HepG2 (cell line): ENCODE data around the gene SCAF8. TPM values are rescaled to one million over a fixed set of nuclear protein-coding genes. Genes with fewer than 3 reads are reported as not detected.

ENCODE experiments used
- GABPA ChIP-seq, 2 experiments: IDR thresholded peaks; 2 replicates each; pipeline ENCODE4 v1.6.1; 2011 to 2016; ENCODE audit warnings: low read depth in 2 of 2, low read length in 1 of 2, missing biosample characterization in 1 of 2, missing genetic modification characterization in 1 of 2
- STAT5B ChIP-seq: sonication (generic); formaldehyde crosslinking; IDR thresholded peaks from 2 replicates; pipeline ENCODE4 v1.4.0; 2020; ENCODE audit warnings: missing genetic modification reagents
- SUZ12 ChIP-seq: fragments of 150-350 bp; IDR thresholded peaks from 2 replicates; pipeline ENCODE4 v1.6.1; 2014; ENCODE audit warnings: low read depth, low read length
- ZBTB20 ChIP-seq: sonication (generic); formaldehyde crosslinking; IDR thresholded peaks from 2 replicates; pipeline ENCODE4 v1.8.1; 2023; ENCODE audit warnings: missing genetic modification reagents, low read depth, mild to moderate bottlenecking, borderline replicate concordance
- ZNF138 ChIP-seq: sonication (generic); formaldehyde crosslinking; IDR thresholded peaks from 2 replicates; pipeline ENCODE4 v1.5.0; 2020; ENCODE audit warnings: mild to moderate bottlenecking, low read depth, missing genetic modification reagents
- ZNF496 ChIP-seq: sonication (generic); formaldehyde crosslinking; IDR thresholded peaks from 2 replicates; pipeline ENCODE4 v1.8.1; 2023; ENCODE audit warnings: mild to moderate bottlenecking, moderate library complexity, missing genetic modification reagents; ENCODE audit not compliant: insufficient replicate concordance
- ZNF567 ChIP-seq: sonication (generic); formaldehyde crosslinking; IDR thresholded peaks from 2 replicates; pipeline ENCODE4 v1.8.1; 2023; ENCODE audit warnings: mild to moderate bottlenecking, missing genetic modification reagents, borderline replicate concordance
- ZNF598 ChIP-seq: sonication (generic); formaldehyde crosslinking; IDR thresholded peaks from 2 replicates; pipeline ENCODE4 v1.5.1; 2020; ENCODE audit warnings: mild to moderate bottlenecking, missing genetic modification reagents, borderline replicate concordance
- ZNF749 ChIP-seq: sonication (generic); formaldehyde crosslinking; IDR thresholded peaks from 2 replicates; pipeline ENCODE4 v1.8.0; 2022; ENCODE audit warnings: mild to moderate bottlenecking, missing genetic modification reagents, moderate library complexity, borderline replicate concordance
- ZSCAN29 ChIP-seq: sonication (generic); formaldehyde crosslinking; conservative IDR thresholded peaks from 2 replicates; pipeline ENCODE4 v1.4.0; 2020; ENCODE audit warnings: mild to moderate bottlenecking, missing genetic modification reagents
- polyA plus RNA-seq, 8 experiments: library from polyadenylated mRNA; depleted of rRNA in 3 of 8; stranded (reverse) in 7 of 8; unstranded in 1 of 8; fragments of >200 nt; fragmentation: Illumina TruSeq in 4 of 8; extraction: Trizol in 4 of 8; gene quantifications; 2 replicates each; pipeline versions ENCODE4 v1.2.1 to v1.2.3, GENCODE V29; 2011 to 2016; ENCODE audit warnings: low read depth in 4 of 8, missing spikeins in 1 of 8, mixed read lengths in 1 of 8; ENCODE audit not compliant: insufficient read depth in 1 of 8
- total RNA-seq, 5 experiments: library from RNA; depleted of rRNA; stranded (reverse); fragments of >200 nt; fragmentation: Illumina TruSeq; extraction: Trizol; gene quantifications; 2 replicates each; pipeline ENCODE4 v1.2.3, GENCODE V29; 2016; ENCODE audit warnings: low read depth in 1 of 5
- TF ChIP-seq, protein P1 (sequence below): sonication (generic); formaldehyde crosslinking; IDR thresholded peaks from 2 replicates; pipeline ENCODE4 v1.5.0; 2020; ENCODE audit warnings: mild to moderate bottlenecking, missing genetic modification reagents, moderate library complexity
- TF ChIP-seq, protein P2 (sequence below): IDR thresholded peaks from 2 replicates; pipeline ENCODE4 v1.4.0; 2020; ENCODE audit warnings: mild to moderate bottlenecking, missing genetic modification reagents
- TF ChIP-seq, protein P3 (sequence below): sonication (generic); formaldehyde crosslinking; IDR thresholded peaks from 2 replicates; pipeline ENCODE4 v1.9.0; 2021; ENCODE audit warnings: missing genetic modification reagents, mild to moderate bottlenecking, borderline replicate concordance
- TF ChIP-seq, protein P4 (sequence below): IDR thresholded peaks from 2 replicates; pipeline ENCODE4 v1.6.1; 2018; ENCODE audit warnings: missing genetic modification reagents, mild to moderate bottlenecking, missing compliant biosample characterization
- TF ChIP-seq, protein P5 (sequence below): IDR thresholded peaks from 2 replicates; pipeline ENCODE4 v1.6.1; 2016; ENCODE audit warnings: missing compliant biosample characterization, missing genetic modification reagents, borderline replicate concordance

The SCAF8 gene
- total and polyA plus RNA-seq, 2 of the 13 experiments (the other 11 are each of a cell fraction or from before 2014, with no cell fraction given) = 15.3 to 40.8 TPM

DNA sequence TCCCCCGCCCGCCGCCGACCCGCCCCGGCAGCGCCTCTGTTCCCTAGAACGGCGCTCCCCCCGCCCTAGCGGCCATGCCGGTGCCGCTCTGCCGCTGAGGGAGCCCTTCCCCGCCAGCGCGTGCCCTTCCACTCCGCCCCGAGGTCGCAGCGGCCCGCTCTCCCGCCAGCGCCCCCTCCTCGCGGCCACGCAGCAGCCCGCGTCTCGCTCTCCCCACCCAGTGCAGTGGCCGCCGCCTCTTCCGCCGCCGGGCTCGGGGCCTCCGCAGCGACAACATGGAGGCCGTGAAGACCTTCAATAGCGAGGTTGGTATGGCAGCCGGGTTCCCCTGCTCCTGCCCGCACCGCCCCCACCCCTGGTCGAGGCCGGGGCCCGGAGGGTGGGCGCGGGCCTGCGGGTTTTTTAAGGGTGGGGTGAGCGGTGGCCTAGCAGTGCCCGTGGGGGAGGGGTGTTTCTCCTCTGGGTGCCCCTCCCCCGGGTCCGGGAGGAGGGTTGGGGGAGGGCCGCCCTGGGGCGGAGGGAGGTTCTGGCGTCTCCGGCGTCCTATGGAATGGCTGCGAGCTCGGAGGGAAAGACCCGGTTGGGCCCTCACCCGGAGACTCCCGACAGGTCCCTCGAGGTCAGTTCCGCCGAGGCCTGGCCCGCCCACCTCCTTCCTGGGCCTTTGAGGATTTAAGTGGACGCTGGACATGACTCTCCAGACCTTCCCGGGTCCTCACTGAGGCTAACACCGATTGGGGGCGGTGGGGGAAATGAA, 588 bp downstream of the SCAF8 start (continued):
- peak; percentile 49 for TF ChIP-seq ZNF138 (CRISPR knock-in tag)
- TF ChIP-seq, protein P1, sequence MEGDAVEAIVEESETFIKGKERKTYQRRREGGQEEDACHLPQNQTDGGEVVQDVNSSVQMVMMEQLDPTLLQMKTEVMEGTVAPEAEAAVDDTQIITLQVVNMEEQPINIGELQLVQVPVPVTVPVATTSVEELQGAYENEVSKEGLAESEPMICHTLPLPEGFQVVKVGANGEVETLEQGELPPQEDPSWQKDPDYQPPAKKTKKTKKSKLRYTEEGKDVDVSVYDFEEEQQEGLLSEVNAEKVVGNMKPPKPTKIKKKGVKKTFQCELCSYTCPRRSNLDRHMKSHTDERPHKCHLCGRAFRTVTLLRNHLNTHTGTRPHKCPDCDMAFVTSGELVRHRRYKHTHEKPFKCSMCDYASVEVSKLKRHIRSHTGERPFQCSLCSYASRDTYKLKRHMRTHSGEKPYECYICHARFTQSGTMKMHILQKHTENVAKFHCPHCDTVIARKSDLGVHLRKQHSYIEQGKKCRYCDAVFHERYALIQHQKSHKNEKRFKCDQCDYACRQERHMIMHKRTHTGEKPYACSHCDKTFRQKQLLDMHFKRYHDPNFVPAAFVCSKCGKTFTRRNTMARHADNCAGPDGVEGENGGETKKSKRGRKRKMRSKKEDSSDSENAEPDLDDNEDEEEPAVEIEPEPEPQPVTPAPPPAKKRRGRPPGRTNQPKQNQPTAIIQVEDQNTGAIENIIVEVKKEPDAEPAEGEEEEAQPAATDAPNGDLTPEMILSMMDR = no peak; the same call in 1 of the 2 replicates
- TF ChIP-seq, protein P2, sequence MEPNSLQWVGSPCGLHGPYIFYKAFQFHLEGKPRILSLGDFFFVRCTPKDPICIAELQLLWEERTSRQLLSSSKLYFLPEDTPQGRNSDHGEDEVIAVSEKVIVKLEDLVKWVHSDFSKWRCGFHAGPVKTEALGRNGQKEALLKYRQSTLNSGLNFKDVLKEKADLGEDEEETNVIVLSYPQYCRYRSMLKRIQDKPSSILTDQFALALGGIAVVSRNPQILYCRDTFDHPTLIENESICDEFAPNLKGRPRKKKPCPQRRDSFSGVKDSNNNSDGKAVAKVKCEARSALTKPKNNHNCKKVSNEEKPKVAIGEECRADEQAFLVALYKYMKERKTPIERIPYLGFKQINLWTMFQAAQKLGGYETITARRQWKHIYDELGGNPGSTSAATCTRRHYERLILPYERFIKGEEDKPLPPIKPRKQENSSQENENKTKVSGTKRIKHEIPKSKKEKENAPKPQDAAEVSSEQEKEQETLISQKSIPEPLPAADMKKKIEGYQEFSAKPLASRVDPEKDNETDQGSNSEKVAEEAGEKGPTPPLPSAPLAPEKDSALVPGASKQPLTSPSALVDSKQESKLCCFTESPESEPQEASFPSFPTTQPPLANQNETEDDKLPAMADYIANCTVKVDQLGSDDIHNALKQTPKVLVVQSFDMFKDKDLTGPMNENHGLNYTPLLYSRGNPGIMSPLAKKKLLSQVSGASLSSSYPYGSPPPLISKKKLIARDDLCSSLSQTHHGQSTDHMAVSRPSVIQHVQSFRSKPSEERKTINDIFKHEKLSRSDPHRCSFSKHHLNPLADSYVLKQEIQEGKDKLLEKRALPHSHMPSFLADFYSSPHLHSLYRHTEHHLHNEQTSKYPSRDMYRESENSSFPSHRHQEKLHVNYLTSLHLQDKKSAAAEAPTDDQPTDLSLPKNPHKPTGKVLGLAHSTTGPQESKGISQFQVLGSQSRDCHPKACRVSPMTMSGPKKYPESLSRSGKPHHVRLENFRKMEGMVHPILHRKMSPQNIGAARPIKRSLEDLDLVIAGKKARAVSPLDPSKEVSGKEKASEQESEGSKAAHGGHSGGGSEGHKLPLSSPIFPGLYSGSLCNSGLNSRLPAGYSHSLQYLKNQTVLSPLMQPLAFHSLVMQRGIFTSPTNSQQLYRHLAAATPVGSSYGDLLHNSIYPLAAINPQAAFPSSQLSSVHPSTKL (CRISPR knock-in tag) = 0 out of 2 replicates have a peak, but pooled peaks have one; percentile 13
- TF ChIP-seq SUZ12 = no peak
- TF ChIP-seq ZNF598 (CRISPR knock-in tag) = no peak; the same call in 1 of the 2 replicates
- no peak for TF ChIP-seq STAT5B (CRISPR knock-in tag)
- TF ChIP-seq, protein P3, sequence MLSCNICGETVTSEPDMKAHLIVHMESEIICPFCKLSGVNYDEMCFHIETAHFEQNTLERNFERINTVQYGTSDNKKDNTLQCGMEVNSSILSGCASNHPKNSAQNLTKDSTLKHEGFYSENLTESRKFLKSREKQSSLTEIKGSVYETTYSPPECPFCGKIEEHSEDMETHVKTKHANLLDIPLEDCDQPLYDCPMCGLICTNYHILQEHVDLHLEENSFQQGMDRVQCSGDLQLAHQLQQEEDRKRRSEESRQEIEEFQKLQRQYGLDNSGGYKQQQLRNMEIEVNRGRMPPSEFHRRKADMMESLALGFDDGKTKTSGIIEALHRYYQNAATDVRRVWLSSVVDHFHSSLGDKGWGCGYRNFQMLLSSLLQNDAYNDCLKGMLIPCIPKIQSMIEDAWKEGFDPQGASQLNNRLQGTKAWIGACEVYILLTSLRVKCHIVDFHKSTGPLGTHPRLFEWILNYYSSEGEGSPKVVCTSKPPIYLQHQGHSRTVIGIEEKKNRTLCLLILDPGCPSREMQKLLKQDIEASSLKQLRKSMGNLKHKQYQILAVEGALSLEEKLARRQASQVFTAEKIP = no peak
- peak; percentile 87 for TF ChIP-seq GABPA (IDR thresholded peaks at IDR 0.05; ENCODE audit: low read depth, low read length)
- peak; percentile 94 for TF ChIP-seq GABPA (CRISPR knock-in tag; IDR thresholded peaks at IDR 0.05; ENCODE audit: low read depth)
- TF ChIP-seq, protein P4, sequence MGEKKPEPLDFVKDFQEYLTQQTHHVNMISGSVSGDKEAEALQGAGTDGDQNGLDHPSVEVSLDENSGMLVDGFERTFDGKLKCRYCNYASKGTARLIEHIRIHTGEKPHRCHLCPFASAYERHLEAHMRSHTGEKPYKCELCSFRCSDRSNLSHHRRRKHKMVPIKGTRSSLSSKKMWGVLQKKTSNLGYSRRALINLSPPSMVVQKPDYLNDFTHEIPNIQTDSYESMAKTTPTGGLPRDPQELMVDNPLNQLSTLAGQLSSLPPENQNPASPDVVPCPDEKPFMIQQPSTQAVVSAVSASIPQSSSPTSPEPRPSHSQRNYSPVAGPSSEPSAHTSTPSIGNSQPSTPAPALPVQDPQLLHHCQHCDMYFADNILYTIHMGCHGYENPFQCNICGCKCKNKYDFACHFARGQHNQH (CRISPR knock-in tag) = no peak; the same call in 1 of the 2 replicates
- TF ChIP-seq, protein P5, sequence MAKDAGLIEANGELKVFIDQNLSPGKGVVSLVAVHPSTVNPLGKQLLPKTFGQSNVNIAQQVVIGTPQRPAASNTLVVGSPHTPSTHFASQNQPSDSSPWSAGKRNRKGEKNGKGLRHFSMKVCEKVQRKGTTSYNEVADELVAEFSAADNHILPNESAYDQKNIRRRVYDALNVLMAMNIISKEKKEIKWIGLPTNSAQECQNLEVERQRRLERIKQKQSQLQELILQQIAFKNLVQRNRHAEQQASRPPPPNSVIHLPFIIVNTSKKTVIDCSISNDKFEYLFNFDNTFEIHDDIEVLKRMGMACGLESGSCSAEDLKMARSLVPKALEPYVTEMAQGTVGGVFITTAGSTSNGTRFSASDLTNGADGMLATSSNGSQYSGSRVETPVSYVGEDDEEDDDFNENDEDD (CRISPR knock-in tag) = peak; percentile 10
- peak; percentile 32; the same call in 1 of the 2 replicates for TF ChIP-seq ZBTB20 (CRISPR knock-in tag)
- no peak; the same call in 1 of the 2 replicates for TF ChIP-seq ZNF567
- 0 out of 2 replicates have a peak, but pooled peaks have one; percentile 25 for TF ChIP-seq ZSCAN29 (CRISPR knock-in tag)
- no peak for TF ChIP-seq ZNF496 (CRISPR knock-in tag)
- no peak for TF ChIP-seq ZNF749 (CRISPR knock-in tag)
